Activated CD4-positive, alpha-beta T cell treated with anti-CD3 and anti-CD28 coated beads, Interleukin-2, Interleukin-6, amounts not matched to agents 100 ng/mL and 50 ng/mL, durations not matched to agents 16 hours and 8 hours (primary cell): ENCODE data around the gene THSD4.

Experiments used
- DNase-seq: peaks from one replicate; pipeline ENCODE4 v3.0.0-alpha.2; 2020

Gene THSD4

GRCh38 chr15:71333839-71334238 lies 218.6 kb downstream of the THSD4 start:
- peak; percentile 49 for DNase-seq

GRCh38 chr15:71334434-71334833 lies 219.2 kb downstream of the THSD4 start:
- no peak for DNase-seq

GRCh38 chr15:71334873-71335272 lies 219.6 kb downstream of the THSD4 start:
- no peak for DNase-seq

- no peak for DNase-seq
Observed at GRCh38 chr15:71335591-71335990, 220.3 kb downstream of the THSD4 start.

GRCh38 chr15:71336671-71337070 lies 221.4 kb downstream of the THSD4 start:
- DNase-seq = no peak

- no peak for DNase-seq
Observed at GRCh38 chr15:71337197-71337845, 222.1 kb downstream of the THSD4 start.

GRCh38 chr15:71338265-71338664 lies 223.0 kb downstream of the THSD4 start:
- DNase-seq = no peak

GRCh38 chr15:71338827-71339542 lies 223.7 kb downstream of the THSD4 start:
- DNase-seq = no peak

GRCh38 chr15:71341811-71342550 lies 226.7 kb downstream of the THSD4 start:
- DNase-seq = no peak

GRCh38 chr15:71342658-71343057 lies 227.4 kb downstream of the THSD4 start:
- DNase-seq = no peak

GRCh38 chr15:71344316-71344715 lies 229.0 kb downstream of the THSD4 start:
- DNase-seq = no peak

GRCh38 chr15:71345186-71345585 lies 229.9 kb downstream of the THSD4 start:
- DNase-seq = no peak

GRCh38 chr15:71346464-71346863 lies 231.2 kb downstream of the THSD4 start:
- DNase-seq = no peak

- DNase-seq = no peak
Observed at GRCh38 chr15:71348597-71348996, 233.3 kb downstream of the THSD4 start.

GRCh38 chr15:71349336-71349735 lies 234.1 kb downstream of the THSD4 start:
- DNase-seq = no peak

- DNase-seq = no peak
Observed at GRCh38 chr15:71349736-71350526, 234.7 kb downstream of the THSD4 start.

- DNase-seq = no peak
Observed at GRCh38 chr15:71350622-71351378, 235.5 kb downstream of the THSD4 start.

GRCh38 chr15:71352125-71352524 lies 236.9 kb downstream of the THSD4 start:
- DNase-seq = no peak

GRCh38 chr15:71352765-71353164 lies 237.5 kb downstream of the THSD4 start:
- DNase-seq = no peak

GRCh38 chr15:71353171-71353570 lies 237.9 kb downstream of the THSD4 start:
- no peak for DNase-seq

- no peak for DNase-seq
Observed at GRCh38 chr15:71355268-71355667, 240.0 kb downstream of the THSD4 start.

GRCh38 chr15:71357321-71357732 lies 242.1 kb downstream of the THSD4 start:
- DNase-seq = no peak
